GM18505 (cell line): ENCODE data around the gene NARS2.

Experiments
- ATAC-seq: cut with Tn5 transposase; IDR thresholded peaks from one replicate; pipeline ENCODE4 v1.9.1; 2021; ENCODE audit not compliant: unreplicated experiment
- POLR2A ChIP-seq: IDR thresholded peaks from 4 replicates; pipeline ENCODE4 v1.6.1; 2011; ENCODE audit warnings: borderline replicate concordance; ENCODE audit not compliant: insufficient read depth, insufficient read length; ENCODE audit errors: extremely low read depth

Gene NARS2

GRCh38 chr11:78499971-78500370, 74.7 kb downstream of the NARS2 start:
- ATAC-seq, result no peak
- no peak for TF ChIP-seq POLR2A

GRCh38 chr11:78497293-78497692, 77.4 kb downstream of the NARS2 start:
- no peak for TF ChIP-seq POLR2A
- ATAC-seq, result no peak

- no peak for ATAC-seq
These were observed 81.2 kb downstream of the NARS2 start for GRCh38 chr11:78493413-78493975.

GRCh38 chr11:78492973-78493372, 81.7 kb downstream of the NARS2 start:
- no peak for TF ChIP-seq POLR2A

More at GRCh38 chr11:78493413-78493975, 81.2 kb downstream of the NARS2 start:
- TF ChIP-seq POLR2A, result no peak

GRCh38 chr11:78489184-78489583, 85.5 kb downstream of the NARS2 start:
- no peak for ATAC-seq
- TF ChIP-seq POLR2A, result no peak

More at GRCh38 chr11:78492973-78493372, 81.7 kb downstream of the NARS2 start:
- ATAC-seq, result no peak

- ATAC-seq, result no peak
- TF ChIP-seq POLR2A, result no peak
These were observed 96.1 kb downstream of the NARS2 start for GRCh38 chr11:78478536-78478935.

- ATAC-seq, result no peak
- no peak for TF ChIP-seq POLR2A
These were observed 98.6 kb downstream of the NARS2 start for GRCh38 chr11:78476066-78476465.

GRCh38 chr11:78474451-78474850, 100.2 kb downstream of the NARS2 start:
- ATAC-seq, result no peak
- TF ChIP-seq POLR2A, result no peak

GRCh38 chr11:78472905-78473304, 101.8 kb downstream of the NARS2 start:
- TF ChIP-seq POLR2A, result no peak
- ATAC-seq, result no peak

GRCh38 chr11:78472382-78472781, 102.3 kb downstream of the NARS2 start:
- no peak for ATAC-seq
- no peak for TF ChIP-seq POLR2A

- ATAC-seq, result no peak
- TF ChIP-seq POLR2A, result no peak
These were observed 103.7 kb downstream of the NARS2 start for GRCh38 chr11:78470861-78471442.

GRCh38 chr11:78469896-78470295, 104.8 kb downstream of the NARS2 start:
- ATAC-seq, result no peak
- no peak for TF ChIP-seq POLR2A

- no peak for TF ChIP-seq POLR2A
- no peak for ATAC-seq
These were observed 106.7 kb downstream of the NARS2 start for GRCh38 chr11:78467931-78468330.

- TF ChIP-seq POLR2A, result no peak
- ATAC-seq, result no peak
These were observed 107.3 kb downstream of the NARS2 start for GRCh38 chr11:78467370-78467769.
